Dedifferentiated amniotic fluid mesenchymal stem cell (primary cell): Measurements from ENCODE around the gene DRC7.

Experiments used
- DNase-seq: peaks from one replicate; pipeline ENCODE4 v3.0.0-alpha.2; 2016; ENCODE audit errors: extremely low spot score

DRC7 gene

DNA sequence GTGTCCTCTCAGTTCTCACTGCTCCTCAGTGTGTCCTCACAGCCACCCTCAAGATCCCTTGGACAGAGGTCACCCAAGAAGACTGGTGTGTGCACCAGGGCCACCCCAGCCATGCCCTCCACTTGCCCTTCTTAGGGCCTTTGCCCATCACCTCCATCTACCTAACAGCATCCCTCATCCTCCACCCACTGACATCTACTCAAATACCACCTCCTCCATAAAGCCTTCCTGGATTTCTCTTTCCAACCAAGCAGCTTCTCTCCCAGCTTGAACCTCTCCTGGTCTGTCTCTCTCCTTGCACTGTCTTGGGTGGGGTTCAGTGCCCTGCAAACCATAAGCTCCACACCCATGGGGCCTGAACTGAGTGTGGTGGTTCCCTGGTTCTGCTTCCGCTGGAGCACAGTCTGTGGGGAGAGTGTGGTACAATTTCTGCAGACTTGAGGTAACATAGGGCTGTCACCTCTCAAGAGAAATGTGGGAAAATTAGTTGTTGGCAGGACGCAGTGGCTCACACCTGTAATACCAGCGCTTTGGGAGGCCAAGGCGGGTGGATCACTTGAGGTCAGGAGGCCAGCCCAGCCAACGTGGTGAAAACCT is 55.3 kb downstream of the DRC7 start:
- DNase-seq = no peak

- DNase-seq = no peak
These were observed 56.4 kb downstream of the DRC7 start for GRCh38 chr16:57750796-57751538.

GRCh38 chr16:57751539-57752202 is 57.1 kb downstream of the DRC7 start:
- no peak for DNase-seq

DNA sequence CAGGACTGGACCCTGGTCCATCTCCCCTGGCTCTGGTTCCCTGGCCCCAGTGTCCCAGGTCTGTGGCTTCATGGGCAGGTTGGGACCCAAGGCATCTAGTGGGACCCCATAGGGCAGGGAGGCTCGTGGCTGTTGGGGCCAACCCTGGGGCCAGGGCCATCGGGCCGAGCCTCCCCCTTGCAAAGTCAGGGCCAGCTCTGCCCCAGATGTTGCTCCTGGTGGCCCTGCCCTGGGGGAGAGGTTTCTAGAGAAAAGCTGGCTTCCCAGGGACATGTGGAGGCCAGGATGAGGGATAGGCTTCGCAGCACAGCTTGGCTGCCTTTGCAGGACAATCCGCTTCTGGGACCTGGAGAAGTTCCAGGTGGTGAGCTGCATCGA is 57.6 kb downstream of the DRC7 start:
- DNase-seq = no peak

- no peak for DNase-seq
These were observed 58.2 kb downstream of the DRC7 start for GRCh38 chr16:57752581-57753447.

- DNase-seq = no peak
These were observed 59.1 kb downstream of the DRC7 start for GRCh38 chr16:57753448-57754353.

DNA sequence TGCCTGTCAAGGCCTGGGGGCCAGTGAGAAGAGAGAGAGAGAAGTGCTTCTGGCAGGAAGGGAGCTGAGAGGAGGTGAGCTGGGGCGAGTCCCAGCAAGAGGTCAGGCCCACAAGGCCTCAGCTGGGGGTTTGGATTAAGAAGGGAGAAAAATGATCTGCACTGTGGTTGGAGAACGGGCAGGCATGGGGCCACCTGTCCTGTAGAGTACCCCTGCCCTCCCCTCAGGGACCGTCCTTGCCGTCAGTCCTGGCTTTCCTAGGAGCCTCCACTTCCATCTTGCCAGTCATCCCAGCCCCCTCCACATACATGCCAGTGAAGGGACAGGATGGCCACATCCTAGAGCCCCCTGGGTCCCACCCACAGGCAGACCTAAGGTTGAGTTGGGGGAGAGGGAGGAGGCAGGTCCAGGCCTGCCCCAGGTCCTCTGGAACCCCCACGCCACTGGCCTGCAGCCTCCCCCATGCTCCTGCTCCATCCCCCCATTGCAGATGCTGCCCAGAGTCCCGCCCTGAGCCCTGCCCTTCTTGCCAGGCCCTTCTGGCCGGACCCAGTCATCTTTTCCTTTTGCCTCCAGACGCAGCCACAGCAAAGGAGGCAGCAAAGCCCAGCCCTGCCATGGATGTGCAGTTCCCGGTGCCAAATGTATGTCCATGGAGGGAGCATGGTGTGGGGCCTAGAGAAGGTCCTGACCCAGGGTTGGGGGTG is 59.9 kb downstream of the DRC7 start:
- no peak for DNase-seq

DNA sequence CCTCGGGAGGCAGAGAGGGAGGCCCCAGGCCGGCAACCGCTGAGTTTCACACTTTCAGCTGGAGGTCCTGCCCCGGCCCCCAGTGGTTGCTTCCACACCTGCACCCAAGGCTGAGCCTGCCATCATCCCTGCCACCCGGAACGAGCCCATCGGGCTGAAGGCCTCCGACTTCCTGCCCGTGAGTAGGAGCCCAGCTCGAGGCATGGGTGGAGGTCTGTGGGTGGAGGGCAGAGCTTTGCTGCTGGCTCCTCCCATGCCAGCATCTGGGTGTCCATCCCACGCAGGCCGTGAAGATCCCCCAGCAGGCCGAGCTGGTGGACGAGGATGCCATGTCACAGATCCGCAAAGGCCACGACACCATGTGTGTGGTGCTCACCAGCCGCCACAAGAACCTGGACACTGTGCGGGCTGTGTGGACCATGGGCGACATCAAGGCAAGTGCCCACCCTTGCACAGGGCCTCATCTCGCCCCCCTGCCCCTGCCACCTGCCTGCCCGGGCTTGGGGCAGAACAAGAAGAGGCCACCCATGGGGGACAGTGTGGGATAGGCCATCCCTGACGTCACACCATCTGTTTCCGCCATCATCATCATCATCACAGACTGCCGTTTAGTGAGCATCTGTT is 60.6 kb downstream of the DRC7 start:
- DNase-seq = no peak

DNA sequence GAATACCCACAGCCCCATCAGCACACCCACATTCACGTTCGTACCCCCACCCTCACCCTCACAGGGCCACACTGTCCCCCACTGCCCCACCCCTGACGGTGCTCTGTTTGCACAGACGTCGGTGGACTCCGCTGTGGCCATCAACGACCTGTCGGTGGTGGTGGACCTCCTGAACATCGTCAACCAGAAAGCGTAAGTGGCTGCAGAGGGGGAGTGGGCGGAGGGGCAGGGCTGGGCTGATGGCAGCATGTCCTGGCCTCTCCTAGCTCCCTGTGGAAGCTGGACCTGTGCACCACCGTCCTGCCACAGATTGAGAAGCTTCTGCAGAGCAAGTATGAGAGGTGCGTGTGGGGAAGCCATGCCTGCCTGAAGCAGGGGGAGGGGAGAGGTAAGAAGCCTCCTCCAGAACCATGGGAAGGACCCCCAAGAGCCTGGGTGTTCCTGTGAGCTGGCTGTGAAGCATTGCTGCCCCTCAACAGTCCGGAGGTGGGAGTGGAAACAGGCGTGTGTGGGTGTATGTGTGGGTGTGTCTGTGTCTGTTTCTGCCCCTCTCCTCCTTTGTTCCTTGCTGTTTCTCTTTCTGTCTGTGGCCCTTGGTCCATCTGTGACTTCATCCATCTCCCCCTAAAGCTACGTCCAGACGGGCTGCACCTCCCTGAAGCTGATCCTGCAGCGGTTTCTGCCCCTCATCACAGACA is 61.3 kb downstream of the DRC7 start:
- no peak for DNase-seq

- no peak for DNase-seq
These were observed 62.1 kb downstream of the DRC7 start for GRCh38 chr16:57756424-57757325.

- peak; percentile 55 for DNase-seq
These were observed 62.8 kb downstream of the DRC7 start for GRCh38 chr16:57757326-57757786.

- no peak for DNase-seq
These were observed 63.3 kb downstream of the DRC7 start for GRCh38 chr16:57757883-57758282.

DNA sequence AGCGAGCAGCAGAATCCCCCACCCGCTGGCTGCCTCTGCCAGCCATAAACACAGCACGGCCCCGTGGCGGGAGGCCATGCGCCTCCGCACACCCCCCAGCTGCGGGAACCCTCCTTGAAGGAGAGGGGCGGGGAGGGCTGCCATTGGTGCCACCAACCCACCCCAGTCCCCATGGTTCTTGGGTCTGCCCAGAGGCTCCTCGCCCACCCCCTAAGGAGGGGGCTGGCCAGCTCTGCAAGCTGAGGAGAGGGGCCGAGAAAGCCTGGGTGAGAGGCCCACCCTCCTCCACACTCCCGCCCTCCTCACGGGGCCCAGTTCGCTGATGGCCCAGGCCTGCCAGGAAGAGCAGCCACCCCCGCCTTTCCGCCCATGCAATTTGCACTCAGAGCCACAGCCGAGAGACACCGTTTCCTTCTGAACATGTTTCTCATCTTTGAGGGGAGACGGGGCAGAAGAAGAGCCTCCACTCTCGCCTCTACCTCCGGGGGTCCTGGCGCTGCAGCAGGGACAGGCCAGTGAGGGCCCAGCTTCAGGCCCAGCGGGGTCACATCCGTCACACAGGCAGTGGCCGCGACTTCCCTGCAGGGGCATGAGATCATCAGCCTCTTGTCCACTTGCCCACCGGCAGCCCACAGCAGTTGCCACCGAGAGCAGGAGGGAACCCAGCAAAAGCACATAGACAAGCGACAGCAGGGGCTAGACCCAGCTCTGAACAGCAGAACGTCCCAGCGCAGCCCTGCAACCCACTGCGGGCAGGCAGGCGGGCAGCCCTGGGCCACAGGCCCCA is 63.9 kb downstream of the DRC7 start:
- DNase-seq = no peak

DNA sequence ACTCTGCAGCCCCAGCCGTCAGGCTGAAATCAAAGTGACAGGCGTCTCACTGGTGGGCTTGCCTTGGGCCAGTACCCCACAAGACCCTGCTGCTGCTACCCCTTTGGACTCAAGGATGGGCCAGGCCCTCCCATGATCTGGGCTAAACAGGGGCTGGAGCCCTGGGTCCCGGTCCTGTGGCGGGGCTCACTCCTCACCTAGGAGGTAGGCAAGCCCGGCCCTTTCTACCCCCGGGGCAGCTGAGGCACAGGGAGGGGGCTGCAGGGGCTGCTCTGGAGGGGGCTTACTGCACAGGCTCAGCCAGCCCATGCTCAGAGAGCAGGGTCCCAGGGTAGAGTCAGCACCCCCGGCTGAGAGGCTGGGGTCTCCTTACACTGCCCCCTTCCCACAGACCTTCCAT is 64.5 kb downstream of the DRC7 start:
- DNase-seq = no peak

GRCh38 chr16:57759541-57760356 is 65.1 kb downstream of the DRC7 start:
- DNase-seq = no peak

DNA sequence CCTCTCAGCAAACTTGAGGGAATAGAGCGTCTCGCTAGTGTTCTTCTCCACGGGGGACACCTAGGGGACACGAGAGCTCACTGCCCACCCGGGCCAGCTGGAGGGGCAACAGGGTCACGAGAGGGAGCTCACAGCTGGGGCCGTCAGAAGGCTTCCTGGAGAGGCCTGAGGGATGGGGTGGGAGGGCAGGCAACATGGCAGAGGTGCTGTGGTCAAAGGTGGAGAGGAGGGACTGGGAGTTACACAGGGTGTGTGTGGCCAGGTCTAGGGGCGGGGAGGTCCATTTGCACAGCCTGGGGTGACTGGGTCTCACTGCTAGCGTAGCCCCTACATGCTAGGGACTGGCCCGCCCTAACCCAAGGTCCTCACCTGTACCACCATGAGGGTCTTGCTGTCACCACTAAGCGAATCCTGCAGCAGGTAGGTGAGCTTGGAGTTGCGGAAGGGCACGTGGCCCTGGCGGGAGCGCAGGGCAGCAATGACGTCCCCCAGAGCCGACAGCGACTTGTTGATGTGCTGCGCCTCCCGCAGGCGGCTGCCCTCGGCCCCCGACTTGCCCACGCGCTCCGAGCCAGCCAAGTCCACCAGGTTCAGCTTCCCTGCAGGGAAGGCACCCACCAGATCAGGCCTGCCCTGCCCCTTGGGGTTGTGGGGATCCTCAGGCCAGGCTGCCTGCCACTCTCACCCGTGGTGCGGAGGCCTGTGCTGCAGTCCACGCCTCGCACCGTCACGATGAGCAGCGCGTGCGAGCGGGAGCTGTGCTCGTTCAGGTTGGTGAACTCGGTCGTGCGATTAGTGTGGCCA is 66.0 kb downstream of the DRC7 start:
- no peak for DNase-seq
